Neutrophil (primary cell): ENCODE data around the gene SIDT1.

Source experiments
- H3K27ac ChIP-seq: fragments of 200-600 bp; sonication (generic); 2 replicates; pipeline ENCODE4 v1.5.1; 2016; ENCODE audit warnings: mild to moderate bottlenecking, moderate library complexity
- H3K27me3 ChIP-seq: fragments of 200-600 bp; sonication (generic); 2 replicates; pipeline ENCODE4 v1.6.0; 2016; ENCODE audit warnings: mild to moderate bottlenecking
- H3K36me3 ChIP-seq: fragments of 200-600 bp; sonication (generic); 2 replicates; pipeline ENCODE4 v1.5.1; 2017
- H3K4me1 ChIP-seq, 2 experiments: fragments of 200-600 bp in 1 of 2; sonication (generic) in 1 of 2; 1 replicate in 1 of 2; 2 replicates in 1 of 2; pipeline versions ENCODE4 v1.5.1 to v1.6.1; 2013 to 2016; ENCODE audit warnings: low read depth in 1 of 2, low read length in 1 of 2, mild to moderate bottlenecking in 1 of 2, moderate library complexity in 1 of 2; ENCODE audit not compliant: control insufficient read depth in 1 of 2, insufficient read depth in 1 of 2
- H3K4me3 ChIP-seq, 2 experiments: fragments of 200-600 bp in 1 of 2; sonication (generic) in 1 of 2; 1 replicate in 1 of 2; 2 replicates in 1 of 2; pipeline ENCODE4 v1.5.1; 2013 to 2016; ENCODE audit warnings: low read depth in 1 of 2, low read length in 1 of 2, mild to moderate bottlenecking in 1 of 2, moderate library complexity in 1 of 2
- H3K9me3 ChIP-seq: fragments of 200-600 bp; sonication (generic); 2 replicates; pipeline ENCODE4 v1.5.1; 2016
- TF ChIP-seq, protein P1 (sequence below): fragments of 200-600 bp; sonication (generic); IDR thresholded peaks from 2 replicates; pipeline ENCODE4 v1.5.1; 2016; ENCODE audit warnings: antibody characterized with exemption

SIDT1 gene

DNA sequence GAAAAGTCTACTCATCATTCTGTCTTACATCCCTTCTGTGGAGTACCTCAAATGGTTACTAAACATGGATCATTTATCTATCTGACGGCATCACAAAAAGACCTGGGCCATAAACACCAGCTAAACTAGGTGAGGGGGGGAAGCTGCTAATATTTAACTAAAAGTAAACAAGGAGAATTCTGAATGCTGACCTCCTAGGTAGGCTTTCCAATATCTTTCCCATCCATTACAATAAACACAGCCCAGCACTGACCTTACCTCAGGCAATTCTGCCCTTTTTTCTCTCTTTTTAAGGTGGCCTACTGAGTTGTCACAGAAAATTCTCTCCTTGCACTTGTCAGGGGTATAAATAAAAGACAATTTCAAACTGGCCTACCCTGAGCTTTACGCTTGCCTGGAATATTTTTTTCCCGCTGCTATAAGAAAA is 131.0 kb downstream of the SIDT1 start:
- TF ChIP-seq, protein P1, sequence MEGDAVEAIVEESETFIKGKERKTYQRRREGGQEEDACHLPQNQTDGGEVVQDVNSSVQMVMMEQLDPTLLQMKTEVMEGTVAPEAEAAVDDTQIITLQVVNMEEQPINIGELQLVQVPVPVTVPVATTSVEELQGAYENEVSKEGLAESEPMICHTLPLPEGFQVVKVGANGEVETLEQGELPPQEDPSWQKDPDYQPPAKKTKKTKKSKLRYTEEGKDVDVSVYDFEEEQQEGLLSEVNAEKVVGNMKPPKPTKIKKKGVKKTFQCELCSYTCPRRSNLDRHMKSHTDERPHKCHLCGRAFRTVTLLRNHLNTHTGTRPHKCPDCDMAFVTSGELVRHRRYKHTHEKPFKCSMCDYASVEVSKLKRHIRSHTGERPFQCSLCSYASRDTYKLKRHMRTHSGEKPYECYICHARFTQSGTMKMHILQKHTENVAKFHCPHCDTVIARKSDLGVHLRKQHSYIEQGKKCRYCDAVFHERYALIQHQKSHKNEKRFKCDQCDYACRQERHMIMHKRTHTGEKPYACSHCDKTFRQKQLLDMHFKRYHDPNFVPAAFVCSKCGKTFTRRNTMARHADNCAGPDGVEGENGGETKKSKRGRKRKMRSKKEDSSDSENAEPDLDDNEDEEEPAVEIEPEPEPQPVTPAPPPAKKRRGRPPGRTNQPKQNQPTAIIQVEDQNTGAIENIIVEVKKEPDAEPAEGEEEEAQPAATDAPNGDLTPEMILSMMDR, result no peak
- Histone ChIP-seq H3K36me3 (peaks cover 73% of the 10 kb centered on the region), H3K4me1 (no peaks in the 10 kb centered on the region), H3K27me3 (no peaks in the 10 kb centered on the region), H3K9me3 (no peaks in the 10 kb centered on the region), H3K4me3 (no peak overlapping the region), H3K27ac (no peak overlapping the region)

DNA sequence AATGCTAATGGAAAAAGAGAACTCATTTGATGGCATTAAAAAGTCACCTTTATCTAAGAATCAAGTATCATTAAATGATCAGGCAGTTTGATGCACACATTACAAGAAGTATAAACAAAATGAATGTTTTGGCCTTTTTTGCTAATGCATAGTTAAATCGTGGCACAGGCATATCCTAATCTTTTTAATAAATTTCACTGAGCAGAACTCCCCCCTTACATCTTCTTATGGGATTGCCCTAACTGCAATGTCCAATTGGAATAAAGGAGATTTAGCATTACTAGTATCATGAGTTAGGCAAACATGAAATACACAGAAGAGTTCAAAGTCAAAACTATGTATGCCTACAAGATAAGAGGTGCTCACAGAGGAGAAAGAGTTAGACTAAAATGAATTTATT is 131.4 kb downstream of the SIDT1 start:
- Histone ChIP-seq H3K4me1 (no peaks in the 10 kb centered on the region), H3K27ac (no peak overlapping the region), H3K9me3 (no peaks in the 10 kb centered on the region), H3K27me3 (no peaks in the 10 kb centered on the region), H3K36me3 (peaks cover 69% of the 10 kb centered on the region), H3K4me3 (no peak overlapping the region)
- TF ChIP-seq, protein P1, result no peak

DNA sequence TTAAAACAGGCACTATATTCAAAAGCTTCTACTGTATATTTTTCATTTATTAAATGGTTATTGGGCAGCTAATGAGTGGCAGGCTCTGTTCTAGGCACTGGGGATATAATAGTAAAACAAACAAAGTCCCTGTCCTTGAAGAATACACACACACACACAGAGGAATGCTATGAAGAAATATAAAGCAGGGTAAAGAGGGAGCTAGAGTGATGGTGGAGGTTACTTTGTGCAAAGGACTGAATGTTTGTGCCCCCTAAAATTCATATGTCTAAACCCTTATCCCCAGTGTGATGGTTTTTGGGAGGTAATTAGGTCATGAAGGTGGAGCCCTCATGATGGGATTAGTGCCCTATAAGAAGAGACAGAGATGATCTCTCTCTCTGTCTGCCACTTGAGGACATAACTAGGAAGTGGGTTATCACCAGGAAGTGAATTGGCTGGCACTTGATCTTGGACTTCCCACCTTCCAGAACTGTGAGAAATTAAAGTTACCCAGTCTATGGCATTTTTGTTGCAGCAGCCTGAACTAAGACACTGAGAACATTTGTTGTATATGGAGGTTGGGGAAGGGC is 132.3 kb downstream of the SIDT1 start:
- H3K4me1 ChIP-seq, result no peaks in the 10 kb centered on the region
- no peak overlapping the region for H3K4me3 ChIP-seq
- H3K9me3 ChIP-seq, result no peaks in the 10 kb centered on the region
- peaks cover 61% of the 10 kb centered on the region for H3K36me3 ChIP-seq
- H3K27me3 ChIP-seq, result no peaks in the 10 kb centered on the region
- H3K27ac ChIP-seq, result no peak overlapping the region
- TF ChIP-seq, protein P1, result no peak

DNA sequence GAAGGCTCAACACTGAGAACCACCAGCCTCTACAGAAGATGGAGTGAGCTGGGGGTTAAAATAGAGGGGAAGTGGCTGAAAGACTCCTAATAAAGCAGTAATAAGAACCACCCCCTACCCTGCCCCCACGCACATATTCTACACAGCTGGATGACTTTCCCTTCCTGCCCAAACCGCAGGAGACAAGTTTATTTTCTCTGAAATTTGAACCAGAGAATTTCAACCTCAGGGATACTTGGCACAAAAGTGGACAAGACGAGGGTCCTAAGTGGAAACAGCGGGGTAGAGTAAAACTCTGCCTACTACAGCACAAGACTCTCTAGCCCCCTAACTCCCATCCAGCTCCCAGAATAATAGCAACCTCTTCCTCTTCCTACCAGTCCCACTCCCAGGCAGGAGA is 135.7 kb downstream of the SIDT1 start:
- H3K9me3 ChIP-seq, result no peaks in the 10 kb centered on the region
- TF ChIP-seq, protein P1, result no peak
- no peak overlapping the region for H3K4me3 ChIP-seq
- H3K36me3 ChIP-seq, result peaks cover 47% of the 10 kb centered on the region
- H3K27me3 ChIP-seq, result no peaks in the 10 kb centered on the region
- no peaks in the 10 kb centered on the region for H3K4me1 ChIP-seq
- no peak overlapping the region for H3K27ac ChIP-seq

DNA sequence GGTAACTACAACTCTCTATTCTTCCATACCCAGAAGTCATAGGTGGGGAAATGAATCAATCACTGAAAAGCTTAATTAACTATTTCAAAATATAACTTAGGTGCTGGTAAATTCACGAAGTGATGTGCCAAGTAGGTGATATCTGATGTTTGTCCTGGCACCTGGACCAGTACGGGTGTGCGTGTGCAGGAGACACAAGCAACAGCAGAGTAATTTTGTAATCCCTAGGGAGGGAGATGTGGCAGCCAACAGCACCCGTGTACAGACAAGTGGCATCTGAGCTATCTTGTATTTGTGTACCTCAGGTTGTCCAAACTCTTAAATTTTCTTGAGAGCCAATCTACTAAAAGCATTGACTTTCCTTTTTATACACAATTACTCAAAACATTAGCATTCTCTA is 141.2 kb downstream of the SIDT1 start:
- H3K4me3 ChIP-seq, result no peak overlapping the region
- no peaks in the 10 kb centered on the region for H3K9me3 ChIP-seq
- TF ChIP-seq, protein P1, result no peak
- H3K36me3 ChIP-seq, result peaks cover 46% of the 10 kb centered on the region
- H3K27ac ChIP-seq, result no peak overlapping the region
- H3K27me3 ChIP-seq, result no peaks in the 10 kb centered on the region
- peaks cover 8 to 14% of the 10 kb centered on the region in 2 experiments for H3K4me1 ChIP-seq

DNA sequence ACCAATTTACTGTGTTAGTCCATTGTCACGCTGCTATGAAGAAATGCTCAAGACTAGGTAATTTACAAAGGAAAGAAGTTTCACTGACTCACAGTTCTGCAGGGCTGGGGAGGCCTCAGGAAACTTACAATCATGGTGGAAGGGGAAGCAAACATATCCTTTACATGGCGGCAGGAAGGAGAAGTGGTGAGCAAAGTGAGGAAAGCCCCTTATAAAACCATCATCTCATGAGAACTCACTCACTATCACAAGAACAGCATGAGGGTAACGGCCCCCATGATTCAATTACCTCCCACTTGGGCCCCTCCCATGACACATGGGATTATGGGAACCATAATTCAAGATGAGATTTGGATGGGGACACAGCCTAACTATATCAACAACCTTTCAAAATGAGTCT is 143.9 kb downstream of the SIDT1 start:
- no peaks in the 10 kb centered on the region for H3K27me3 ChIP-seq

More for the DNA sequence above, 143.9 kb downstream of the SIDT1 start:
- Histone ChIP-seq H3K4me3 (no peak overlapping the region), H3K9me3 (no peaks in the 10 kb centered on the region), H3K4me1 (peaks cover 8 to 14% of the 10 kb centered on the region in 2 experiments), H3K27ac (peak overlapping the region; percentile 78), H3K36me3 (peaks cover 38% of the 10 kb centered on the region)
- TF ChIP-seq, protein P1, result no peak
